ENCODE results near the gene TRPV4.
"Not testable (repeated sequence)": the region's sequence is repeated elsewhere in the genome, so short reads cannot be mapped to it uniquely, and the experiment has no call there.

Gene TRPV4

GRCh38 chr12:109863847-109864712 lies 30.9 kb upstream of the TRPV4 start:
- Histone ChIP-seq H3K9me3 (ENCODE audit: low read depth, low read length) (no peaks in the 10 kb centered on the region), H3K4me3 (no peak overlapping the region), H3K27ac (no peak overlapping the region), H3K9ac (ENCODE audit: insufficient read length) (no peak overlapping the region), H3K36me3 (ENCODE audit: insufficient read depth, low read length) (no peaks in the 10 kb centered on the region)
- DNase-seq (ENCODE audit: low read depth, low spot score), result no peak
- no peak for TF ChIP-seq FOXP2 (optimal IDR thresholded peaks at IDR 0.05; ENCODE audit: control extremely low read depth, extremely low read length, insufficient read depth)
- no peak for TF ChIP-seq POLR2AphosphoS5 (IDR thresholded peaks at IDR 0.05; ENCODE audit: borderline replicate concordance, low read depth, low read length)
- TF ChIP-seq EZH2 (IDR thresholded peaks at IDR 0.05), result no peak

- H3K36me3 ChIP-seq (ENCODE audit: insufficient read depth, low read length); H3K4me3 ChIP-seq; H3K9ac ChIP-seq (ENCODE audit: insufficient read length); H3K9me3 ChIP-seq (ENCODE audit: low read depth, low read length); H3K27ac ChIP-seq; DNase-seq (ENCODE audit: low read depth, low spot score): not testable (repeated sequence)
These were observed 29.3 kb upstream of the TRPV4 start for GRCh38 chr12:109862491-109862890.

- no peak overlapping the region for H3K4me3 ChIP-seq
- TF ChIP-seq FOXP2 (optimal IDR thresholded peaks at IDR 0.05; ENCODE audit: control extremely low read depth, extremely low read length, insufficient read depth) (no peak), POLR2AphosphoS5 (IDR thresholded peaks at IDR 0.05; ENCODE audit: borderline replicate concordance, low read depth, low read length) (no peak), EZH2 (IDR thresholded peaks at IDR 0.05) (no peak)
- no peaks in the 10 kb centered on the region for H3K9me3 ChIP-seq (ENCODE audit: low read depth, low read length)
- no peak overlapping the region for H3K27ac ChIP-seq
- DNase-seq (ENCODE audit: low read depth, low spot score), result no peak
- H3K9ac ChIP-seq (ENCODE audit: insufficient read length), result no peak overlapping the region
- H3K36me3 ChIP-seq (ENCODE audit: insufficient read depth, low read length), result no peaks in the 10 kb centered on the region
These were observed 28.6 kb upstream of the TRPV4 start for GRCh38 chr12:109861689-109862314.

GRCh38 chr12:109860977-109861376 lies 27.8 kb upstream of the TRPV4 start:
- DNase-seq (ENCODE audit: low read depth, low spot score), result no peak
- H3K9ac ChIP-seq (ENCODE audit: insufficient read length), result no peak overlapping the region
- TF ChIP-seq POLR2AphosphoS5 (IDR thresholded peaks at IDR 0.05; ENCODE audit: borderline replicate concordance, low read depth, low read length), result no peak
- no peak for TF ChIP-seq EZH2 (IDR thresholded peaks at IDR 0.05)
- TF ChIP-seq FOXP2 (optimal IDR thresholded peaks at IDR 0.05; ENCODE audit: control extremely low read depth, extremely low read length, insufficient read depth), result no peak
- H3K36me3 ChIP-seq (ENCODE audit: insufficient read depth, low read length), result no peaks in the 10 kb centered on the region
- H3K4me3 ChIP-seq, result no peak overlapping the region
- H3K27ac ChIP-seq, result no peak overlapping the region
- H3K9me3 ChIP-seq (ENCODE audit: low read depth, low read length), result no peaks in the 10 kb centered on the region

- no peak overlapping the region for H3K4me3 ChIP-seq
- no peak for TF ChIP-seq FOXP2 (optimal IDR thresholded peaks at IDR 0.05; ENCODE audit: control extremely low read depth, extremely low read length, insufficient read depth)
- no peak for TF ChIP-seq EZH2 (IDR thresholded peaks at IDR 0.05)
- TF ChIP-seq POLR2AphosphoS5 (IDR thresholded peaks at IDR 0.05; ENCODE audit: borderline replicate concordance, low read depth, low read length), result no peak
- no peak overlapping the region for H3K27ac ChIP-seq
- H3K9ac ChIP-seq (ENCODE audit: insufficient read length), result no peak overlapping the region
- H3K36me3 ChIP-seq (ENCODE audit: insufficient read depth, low read length), result no peaks in the 10 kb centered on the region
- no peaks in the 10 kb centered on the region for H3K9me3 ChIP-seq (ENCODE audit: low read depth, low read length)
- no peak for DNase-seq (ENCODE audit: low read depth, low spot score)
These were observed 25.6 kb upstream of the TRPV4 start for GRCh38 chr12:109858764-109859163.

- Histone ChIP-seq H3K36me3 (ENCODE audit: insufficient read depth, low read length) (no peaks in the 10 kb centered on the region), H3K4me3 (no peak overlapping the region), H3K9ac (ENCODE audit: insufficient read length) (no peak overlapping the region), H3K9me3 (ENCODE audit: low read depth, low read length) (no peaks in the 10 kb centered on the region), H3K27ac (no peak overlapping the region)
- no peak for DNase-seq (ENCODE audit: low read depth, low spot score)
- TF ChIP-seq POLR2AphosphoS5 (IDR thresholded peaks at IDR 0.05; ENCODE audit: borderline replicate concordance, low read depth, low read length) (no peak), EZH2 (IDR thresholded peaks at IDR 0.05) (no peak), FOXP2 (optimal IDR thresholded peaks at IDR 0.05; ENCODE audit: control extremely low read depth, extremely low read length, insufficient read depth) (no peak)
These were observed 24.5 kb upstream of the TRPV4 start for GRCh38 chr12:109857715-109858114.

- DNase-seq (ENCODE audit: low read depth, low spot score), result no peak
- H3K27ac ChIP-seq, result no peak overlapping the region
- H3K9ac ChIP-seq (ENCODE audit: insufficient read length), result no peak overlapping the region
- no peak overlapping the region for H3K4me3 ChIP-seq
- no peaks in the 10 kb centered on the region for H3K9me3 ChIP-seq (ENCODE audit: low read depth, low read length)
- TF ChIP-seq POLR2AphosphoS5 (IDR thresholded peaks at IDR 0.05; ENCODE audit: borderline replicate concordance, low read depth, low read length) (no peak), EZH2 (IDR thresholded peaks at IDR 0.05) (no peak), FOXP2 (optimal IDR thresholded peaks at IDR 0.05; ENCODE audit: control extremely low read depth, extremely low read length, insufficient read depth) (no peak)
- no peaks in the 10 kb centered on the region for H3K36me3 ChIP-seq (ENCODE audit: insufficient read depth, low read length)
These were observed 22.2 kb upstream of the TRPV4 start for GRCh38 chr12:109855377-109855776.

- not testable (repeated sequence) for DNase-seq (ENCODE audit: low read depth, low spot score); H3K9ac ChIP-seq (ENCODE audit: insufficient read length); H3K36me3 ChIP-seq (ENCODE audit: insufficient read depth, low read length); H3K27ac ChIP-seq; H3K4me3 ChIP-seq; H3K9me3 ChIP-seq (ENCODE audit: low read depth, low read length)
These were observed 17.3 kb upstream of the TRPV4 start for GRCh38 chr12:109850518-109850917.

All from SK-N-MC (cell line).